ENCODE results near the gene SEMA7A. TPM values are rescaled to one million over a fixed set of nuclear protein-coding genes. Genes with fewer than 3 reads are reported as not detected.
A peak's percentile ranks its signal among the peaks of the same experiment; 100 is the strongest.

The SEMA7A gene
- total and polyA plus RNA-seq, 3 experiments from 2014 or later, result 1.9 to 72.5 (median 71.2) TPM

DNA sequence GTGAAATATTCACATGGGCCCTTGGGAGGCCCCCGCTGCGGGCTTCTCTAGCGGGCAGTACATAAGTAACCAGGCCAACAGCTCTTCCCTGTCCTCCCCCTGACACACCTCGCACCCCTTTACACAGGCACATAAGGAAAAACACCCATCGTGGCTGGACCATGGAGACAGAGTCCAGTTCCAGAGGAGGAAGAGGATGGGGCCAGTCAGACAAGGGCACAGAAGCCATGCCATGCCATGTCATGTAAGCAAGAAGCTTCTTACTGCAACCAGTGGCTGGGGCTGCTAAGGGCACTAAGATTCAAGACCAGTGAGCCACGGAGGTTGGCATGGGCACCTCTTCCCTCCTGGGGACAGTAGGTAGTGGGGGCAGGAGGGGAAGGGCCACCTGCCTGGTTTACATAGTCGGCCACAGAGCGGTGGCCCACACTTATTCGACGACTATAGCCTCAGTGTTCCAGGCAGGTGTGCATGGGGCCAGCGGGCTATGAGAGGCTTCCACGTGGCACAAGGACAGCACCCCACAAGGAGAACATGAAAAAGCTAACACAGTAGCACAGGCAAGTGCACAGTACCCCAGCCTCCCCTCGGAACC, 60.6 kb downstream of the SEMA7A start:
- peak overlapping the region; percentile 85 for H3K4me3 ChIP-seq (ENCODE audit: low read length)
- CTCF ChIA-PET, result interaction anchor here (1.0 to 4.4 kb wide), 15 partner anchors 11 to 584 kb away, joined by 3 to 37 read pairs (median 5); partner anchors contain the start of gene RPP25
- POLR2A ChIA-PET, result no interaction called here

DNA sequence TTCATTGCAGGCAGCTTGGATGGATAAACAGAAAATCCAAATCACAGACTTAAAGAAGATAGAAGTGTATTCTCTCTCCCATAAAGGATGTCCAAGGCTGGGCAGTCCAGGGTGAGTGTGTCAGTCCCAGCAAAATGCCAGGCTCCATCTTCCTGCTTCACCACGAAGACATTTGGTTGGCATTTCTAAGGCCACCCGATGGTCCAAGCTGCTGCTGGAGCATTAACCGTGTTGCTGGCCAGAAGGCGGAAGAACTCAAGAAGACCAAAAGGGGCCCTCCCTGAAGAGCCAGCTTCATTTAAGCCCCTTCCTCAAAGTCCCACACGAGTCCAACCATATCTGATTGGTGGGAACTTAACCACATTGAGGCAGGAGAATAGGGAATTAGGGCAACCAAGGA, 63.3 kb downstream of the SEMA7A start:
- peaks cover 10% of the 10 kb centered on the region for H3K4me1 ChIP-seq (ENCODE audit: insufficient read depth, low read length)
- ChIA-PET CTCF (interaction anchor here (1.2 kb wide), 1 partner anchor 398 kb away, joined by 4 read pairs; no protein-coding TSS in a partner anchor), POLR2A (no interaction called here)
- no peaks in the 10 kb centered on the region for H3K9me3 ChIP-seq (ENCODE audit: low read length)
- H3K27ac Mint-ChIP-seq, result peak overlapping the region in 1 of 8 donors; percentile 44
- DNase-seq, result no peak
- no peaks in the 10 kb centered on the region for H3K9me3 Mint-ChIP-seq
- no peaks in the 10 kb centered on the region for H3K36me3 ChIP-seq (ENCODE audit: insufficient read depth, low read length)
- peaks cover 16 to 30% of the 10 kb centered on the region in 2 donors for H3K27me3 Mint-ChIP-seq
- no peaks in the 10 kb centered on the region for H3K36me3 Mint-ChIP-seq
- H3K4me3 Mint-ChIP-seq, result peak overlapping the region in 1 of 7 donors; percentile 1
- peaks cover 11 to 17% (median 14%) of the 10 kb centered on the region in 3 donors for H3K4me1 Mint-ChIP-seq
- no peak overlapping the region for H3K4me3 ChIP-seq (ENCODE audit: low read length)
- H3K27me3 ChIP-seq (ENCODE audit: insufficient read depth, low read length, poor library complexity, severe bottlenecking), result peaks cover 21% of the 10 kb centered on the region
- no peak overlapping the region for H3K27ac ChIP-seq (ENCODE audit: low read depth, low read length)

More for the DNA sequence above, 60.6 kb downstream of the SEMA7A start:
- Mint-ChIP-seq H3K9me3 (no peaks in the 10 kb centered on the region), H3K36me3 (no peaks in the 10 kb centered on the region), H3K4me3 (peak overlapping the region; percentile 66 to 95 (median 82)), H3K27ac (peak overlapping the region in 4 of 8 donors; percentile 64 to 87 (median 82)), H3K4me1 (peaks cover 11 to 15% (median 13%) of the 10 kb centered on the region in 3 donors), H3K27me3 (peaks cover 7 to 23% of the 10 kb centered on the region in 2 donors)
- no peak overlapping the region for H3K27ac ChIP-seq (ENCODE audit: low read depth, low read length)
- peaks cover 7% of the 10 kb centered on the region for H3K27me3 ChIP-seq (ENCODE audit: insufficient read depth, low read length, poor library complexity, severe bottlenecking)
- no peak for DNase-seq
- H3K4me1 ChIP-seq (ENCODE audit: insufficient read depth, low read length), result peaks cover 10% of the 10 kb centered on the region
- H3K9me3 ChIP-seq (ENCODE audit: low read length), result no peaks in the 10 kb centered on the region
- no peaks in the 10 kb centered on the region for H3K36me3 ChIP-seq (ENCODE audit: insufficient read depth, low read length)

DNA sequence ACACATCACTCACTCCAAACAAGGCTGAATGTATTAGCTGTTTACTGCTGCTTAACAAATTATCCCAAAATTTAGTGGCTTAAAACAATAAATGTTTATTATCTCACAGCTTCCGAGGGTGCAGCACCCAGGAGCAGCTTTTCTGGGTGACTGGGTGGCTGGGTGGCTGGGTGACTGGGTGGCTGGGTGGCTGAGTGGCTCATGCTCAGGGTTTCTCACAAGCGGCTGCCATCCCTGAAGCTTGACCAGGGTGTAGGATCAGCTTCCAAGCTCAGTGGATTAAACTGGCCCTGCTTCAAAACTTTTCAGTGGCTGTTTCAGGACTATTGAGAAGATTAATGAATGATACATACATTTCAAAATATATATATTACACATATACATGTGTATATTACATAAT, 64.0 kb downstream of the SEMA7A start:
- Mint-ChIP-seq H3K27me3 (peaks cover 18 to 34% of the 10 kb centered on the region in 2 donors), H3K9me3 (no peaks in the 10 kb centered on the region), H3K27ac (no peak overlapping the region), H3K4me3 (no peak overlapping the region), H3K36me3 (no peaks in the 10 kb centered on the region), H3K4me1 (peaks cover 4 to 13% (median 12%) of the 10 kb centered on the region in 3 donors)
- no peak for DNase-seq
- ChIA-PET POLR2A (interaction anchor here (0.6 kb wide), 1 partner anchor 256 kb away, joined by 3 read pairs; no protein-coding TSS in a partner anchor), CTCF (interaction anchor here (1.2 kb wide), 1 partner anchor 399 kb away, joined by 4 read pairs; no protein-coding TSS in a partner anchor)
- H3K27ac ChIP-seq (ENCODE audit: low read depth, low read length), result no peak overlapping the region
- H3K4me3 ChIP-seq (ENCODE audit: low read length), result no peak overlapping the region
- H3K27me3 ChIP-seq (ENCODE audit: insufficient read depth, low read length, poor library complexity, severe bottlenecking), result peaks cover 28% of the 10 kb centered on the region
- H3K4me1 ChIP-seq (ENCODE audit: insufficient read depth, low read length), result peaks cover 5% of the 10 kb centered on the region
- H3K9me3 ChIP-seq (ENCODE audit: low read length), result no peaks in the 10 kb centered on the region
- no peaks in the 10 kb centered on the region for H3K36me3 ChIP-seq (ENCODE audit: insufficient read depth, low read length)

DNA sequence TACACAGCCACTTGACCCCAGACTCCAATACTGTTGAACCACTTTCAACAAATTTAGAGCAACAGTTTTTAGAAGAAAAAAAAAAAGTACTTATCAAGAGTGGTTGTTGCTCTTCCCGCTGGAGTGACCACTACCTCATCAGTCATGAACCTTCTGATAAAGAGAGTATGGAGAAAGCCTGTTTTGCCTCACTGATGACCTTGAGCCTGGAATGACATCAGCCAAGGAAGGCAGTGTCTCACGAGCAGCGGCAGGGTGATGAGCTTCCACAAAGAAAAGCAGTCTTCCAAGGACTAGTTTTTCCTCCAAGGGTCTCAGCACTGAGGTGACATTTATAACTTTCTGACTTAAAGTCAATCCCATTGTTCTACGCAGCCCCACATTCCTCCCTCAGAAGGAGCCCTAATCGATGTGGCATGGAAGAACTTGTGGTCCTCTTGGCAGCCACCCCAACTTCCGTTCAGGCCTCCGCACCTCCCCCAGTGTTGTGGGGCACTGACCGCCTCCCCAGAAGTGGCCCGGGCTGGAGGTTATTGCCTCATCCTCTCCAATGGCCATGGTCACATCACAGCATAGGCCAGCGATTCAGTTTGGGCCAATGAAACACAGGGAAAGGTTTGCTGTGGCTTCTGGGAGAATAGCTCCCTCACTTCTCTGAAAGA, 64.5 kb downstream of the SEMA7A start:
- peaks cover 18 to 38% of the 10 kb centered on the region in 2 donors for H3K27me3 Mint-ChIP-seq
- H3K9me3 ChIP-seq (ENCODE audit: low read length), result no peaks in the 10 kb centered on the region
- H3K4me3 Mint-ChIP-seq, result peak overlapping the region in 1 of 7 donors; percentile 1
- no peaks in the 10 kb centered on the region for H3K9me3 Mint-ChIP-seq
- H3K36me3 Mint-ChIP-seq, result peaks cover 0 to 2% (median 0%) of the 10 kb centered on the region in 3 donors
- DNase-seq, result no peak
- peaks cover 28% of the 10 kb centered on the region for H3K27me3 ChIP-seq (ENCODE audit: insufficient read depth, low read length, poor library complexity, severe bottlenecking)
- peaks cover 0 to 9% (median 7%) of the 10 kb centered on the region in 3 donors for H3K4me1 Mint-ChIP-seq
- no peaks in the 10 kb centered on the region for H3K36me3 ChIP-seq (ENCODE audit: insufficient read depth, low read length)
- CTCF ChIA-PET, result interaction anchor here (1.2 kb wide), 1 partner anchor 399 kb away, joined by 4 read pairs; no protein-coding TSS in a partner anchor
- POLR2A ChIA-PET, result interaction anchor here (0.6 kb wide), 1 partner anchor 256 kb away, joined by 3 read pairs; no protein-coding TSS in a partner anchor
- H3K27ac Mint-ChIP-seq, result no peak overlapping the region
- H3K27ac ChIP-seq (ENCODE audit: low read depth, low read length), result no peak overlapping the region
- no peaks in the 10 kb centered on the region for H3K4me1 ChIP-seq (ENCODE audit: insufficient read depth, low read length)
- no peak overlapping the region for H3K4me3 ChIP-seq (ENCODE audit: low read length)

DNA sequence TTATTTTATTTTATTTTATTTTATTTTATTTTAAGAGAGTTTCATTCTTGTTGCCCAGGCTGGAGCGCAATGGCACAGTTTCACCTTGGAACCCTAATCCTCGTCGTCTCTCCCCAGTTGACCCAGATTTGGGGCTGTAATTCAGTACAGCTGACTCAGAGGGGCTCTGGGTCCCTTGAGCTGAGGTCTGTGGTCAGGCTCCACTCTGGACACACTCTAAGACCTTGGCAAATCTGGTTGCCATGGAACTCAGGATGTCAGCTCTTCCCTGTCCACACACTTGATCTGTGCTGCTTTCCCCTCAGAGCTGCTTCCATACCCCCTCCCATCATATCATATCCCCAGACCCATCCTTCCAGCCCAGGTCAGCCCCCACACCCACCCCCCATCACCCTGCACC, 65.6 kb downstream of the SEMA7A start:
- ChIA-PET POLR2A (no interaction called here), CTCF (interaction anchor here (1.1 to 1.5 kb wide), 2 partner anchors 11 to 15 kb away, joined by 3 read pairs; no protein-coding TSS in a partner anchor)
- no peak for DNase-seq
- Histone ChIP-seq H3K4me3 (ENCODE audit: low read length) (no peak overlapping the region), H3K36me3 (ENCODE audit: insufficient read depth, low read length) (no peaks in the 10 kb centered on the region), H3K27ac (ENCODE audit: low read depth, low read length) (no peak overlapping the region), H3K9me3 (ENCODE audit: low read length) (no peaks in the 10 kb centered on the region), H3K27me3 (ENCODE audit: insufficient read depth, low read length, poor library complexity, severe bottlenecking) (peaks cover 28% of the 10 kb centered on the region), H3K4me1 (ENCODE audit: insufficient read depth, low read length) (no peaks in the 10 kb centered on the region)
- Mint-ChIP-seq H3K4me1 (peaks cover 0 to 5% (median 4%) of the 10 kb centered on the region in 3 donors), H3K36me3 (peaks cover 0 to 2% (median 0%) of the 10 kb centered on the region in 3 donors), H3K27me3 (peaks cover 18 to 38% of the 10 kb centered on the region in 2 donors), H3K9me3 (no peaks in the 10 kb centered on the region), H3K4me3 (peak overlapping the region in 1 of 7 donors; percentile 45), H3K27ac (no peak overlapping the region)

DNA sequence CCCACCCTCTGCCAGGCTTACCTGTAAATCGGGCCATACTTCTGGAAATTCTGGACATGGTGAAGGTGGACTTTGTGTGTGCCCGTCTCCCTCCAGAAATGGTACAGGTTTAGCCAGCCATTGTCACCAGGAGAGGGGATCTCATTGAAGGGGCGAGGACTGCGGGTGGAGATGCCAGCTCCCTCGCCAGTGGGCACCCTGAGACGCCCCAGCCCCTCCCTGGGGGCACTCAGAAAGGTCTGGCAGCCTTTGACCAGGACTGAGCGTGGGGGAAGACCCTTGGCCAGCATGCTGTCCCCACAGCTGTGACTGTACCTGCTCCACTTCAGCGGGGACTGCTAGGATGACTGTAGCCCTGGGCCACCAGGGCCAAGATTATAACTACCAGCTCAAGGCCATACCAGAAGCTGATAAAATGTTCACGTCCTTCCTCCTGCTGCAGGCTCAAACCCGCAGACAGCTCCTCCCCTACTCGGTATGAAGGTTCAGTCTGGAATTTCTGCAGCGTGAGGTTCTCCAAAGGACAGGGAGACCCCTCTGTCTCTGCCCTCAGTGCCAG, 66.4 kb downstream of the SEMA7A start, which contains the start of gene CYP11A1:
CYP11A1 (minus strand) TSS at position 351 of the 559 bp plus-strand sequence; CDS start at position 290, 61 bp downstream.
- H3K4me3 Mint-ChIP-seq, result peak within 1 kb of the TSS in 3 of 7 donors; percentile 28 to 45 (median 38)

DNA sequence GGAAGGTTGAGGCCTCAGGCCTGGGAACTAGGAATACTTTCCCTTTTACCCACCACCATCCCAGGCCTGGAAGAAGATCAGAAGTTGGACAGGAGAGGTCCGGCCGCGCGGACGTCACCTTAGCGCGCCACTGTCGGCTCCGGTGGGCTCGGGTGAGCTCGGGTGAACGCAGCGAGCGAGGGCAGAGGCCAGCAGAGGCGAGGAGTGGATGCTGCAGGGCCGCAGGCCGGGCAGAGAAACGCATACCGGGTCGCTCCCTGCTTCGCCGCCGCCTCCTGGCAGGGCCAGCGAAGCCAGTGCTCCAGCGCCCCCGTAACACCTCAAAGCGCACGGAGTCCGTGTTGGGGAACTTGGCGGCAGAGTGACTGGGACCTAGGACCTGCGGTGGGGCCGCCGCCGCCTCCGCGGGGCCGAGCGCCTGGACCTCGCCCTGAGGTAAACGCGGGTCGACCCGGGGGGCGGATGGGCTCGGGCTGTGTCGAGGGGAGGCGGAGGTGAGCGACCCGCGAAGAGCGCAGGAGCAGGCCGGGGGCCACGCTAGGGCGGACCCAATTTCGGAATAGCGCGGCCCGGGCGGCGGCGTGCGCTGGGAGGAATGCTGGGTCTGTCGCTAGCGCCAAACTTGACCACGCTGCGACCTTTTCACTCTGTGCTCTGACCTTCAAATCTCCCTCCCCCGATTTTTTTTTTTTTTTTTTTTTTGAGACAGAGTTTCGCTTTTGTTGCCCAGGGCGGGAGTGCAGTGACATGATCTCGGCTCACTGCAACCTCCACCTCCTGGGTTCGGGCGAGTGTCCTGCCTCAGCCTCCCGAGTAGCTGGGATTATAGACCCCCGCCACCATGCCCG, 67.9 kb downstream of the SEMA7A start:
- Mint-ChIP-seq H3K4me3 (peak overlapping the region; percentile 55 to 84 (median 72)), H3K27ac (peak overlapping the region in 1 of 8 donors; percentile 77), H3K9me3 (no peaks in the 10 kb centered on the region), H3K4me1 (peaks cover 0 to 5% (median 4%) of the 10 kb centered on the region in 3 donors), H3K27me3 (peaks cover 18 to 40% of the 10 kb centered on the region in 2 donors), H3K36me3 (peaks cover 0 to 2% (median 0%) of the 10 kb centered on the region in 3 donors)
- peak in 1 of 5 donors; percentile 16 for DNase-seq
- ChIA-PET POLR2A (no interaction called here), CTCF (no interaction called here)
- Histone ChIP-seq H3K4me3 (ENCODE audit: low read length) (no peak overlapping the region), H3K4me1 (ENCODE audit: insufficient read depth, low read length) (no peaks in the 10 kb centered on the region), H3K9me3 (ENCODE audit: low read length) (no peaks in the 10 kb centered on the region), H3K27ac (ENCODE audit: low read depth, low read length) (no peak overlapping the region), H3K27me3 (ENCODE audit: insufficient read depth, low read length, poor library complexity, severe bottlenecking) (peaks cover 28% of the 10 kb centered on the region), H3K36me3 (ENCODE audit: insufficient read depth, low read length) (no peaks in the 10 kb centered on the region)

More for the DNA sequence above, 66.4 kb downstream of the SEMA7A start, which contains the start of gene CYP11A1:
- CTCF ChIA-PET, result interaction anchor here (1.1 to 1.5 kb wide), 2 partner anchors 12 to 15 kb away, joined by 3 read pairs; no protein-coding TSS in a partner anchor
- no peak for DNase-seq
- H3K27ac ChIP-seq (ENCODE audit: low read depth, low read length), result no peak within 1 kb of the TSS
- H3K36me3 ChIP-seq (ENCODE audit: insufficient read depth, low read length), result no peaks in the 10 kb centered on the region
- POLR2A ChIA-PET, result no interaction called here
- H3K4me3 ChIP-seq (ENCODE audit: low read length), result no peak within 1 kb of the TSS
- Mint-ChIP-seq H3K27ac (no peak within 1 kb of the TSS), H3K36me3 (peaks cover 0 to 2% (median 0%) of the 10 kb centered on the region in 3 donors), H3K9me3 (no peaks in the 10 kb centered on the region), H3K27me3 (peaks cover 18 to 38% of the 10 kb centered on the region in 2 donors), H3K4me1 (peaks cover 0 to 5% (median 4%) of the 10 kb centered on the region in 3 donors)
- H3K4me1 ChIP-seq (ENCODE audit: insufficient read depth, low read length), result no peaks in the 10 kb centered on the region
- H3K27me3 ChIP-seq (ENCODE audit: insufficient read depth, low read length, poor library complexity, severe bottlenecking), result peaks cover 28% of the 10 kb centered on the region
- H3K9me3 ChIP-seq (ENCODE audit: low read length), result no peaks in the 10 kb centered on the region
